Gastrocnemius medialis (tissue), 4 donors: Measurements from ENCODE around the gene SSBP3. TPM values are rescaled to one million over a fixed set of nuclear protein-coding genes. Genes with fewer than 3 reads are reported as not detected.

ENCODE experiments used
- ATAC-seq, 2 donors: fragments of 150-250 bp; one replicate each; pipeline ENCODE4 v1.9.1; 2016
- DNase-seq, 2 donors: peaks; one replicate each; pipeline ENCODE4 v3.0.0-alpha.2; 2019
- H3K27ac ChIP-seq, 4 donors: fragments of 200-600 bp; sonication (generic); 1 replicate in 1 of 4; 2 replicates in 3 of 4; pipeline ENCODE4 v1.5.1; 2016 to 2018; ENCODE audit warnings: mild to moderate bottlenecking in 2 of 4, moderate library complexity in 1 of 4
- H3K27me3 ChIP-seq, 3 donors: fragments of 200-600 bp; sonication (generic) in 2 of 3; 1 replicate in 1 of 3; 2 replicates in 2 of 3; pipeline versions ENCODE4 v1.5.1 to v1.6.0; 2016 to 2019; ENCODE audit warnings: mild to moderate bottlenecking in 1 of 3, moderate library complexity in 1 of 3
- H3K36me3 ChIP-seq, 2 donors: fragments of 200-600 bp; sonication (generic) in 1 of 2; one replicate each; pipeline ENCODE4 v1.5.1; 2017 to 2018
- H3K4me1 ChIP-seq, 2 donors: fragments of 200-600 bp; sonication (generic) in 1 of 2; one replicate each; pipeline ENCODE4 v1.5.1; 2016 to 2017; ENCODE audit warnings: mild to moderate bottlenecking in 2 of 2
- H3K4me3 ChIP-seq, 4 donors: fragments of 200-600 bp; sonication (generic) in 3 of 4; 1 replicate in 1 of 4; 2 replicates in 3 of 4; pipeline ENCODE4 v1.5.1; 2016 to 2019; ENCODE audit warnings: mild to moderate bottlenecking in 2 of 4
- H3K9me3 ChIP-seq, 3 donors: fragments of 200-600 bp; sonication (generic) in 2 of 3; 1 replicate in 1 of 3; 2 replicates in 2 of 3; pipeline ENCODE4 v1.5.1; 2016 to 2019
- CTCF ChIP-seq, 5 experiments: fragments of 450-650 bp in 3 of 5; fragments of 200-600 bp in 2 of 5; sonication (generic) in 2 of 5; IDR thresholded peaks in 4 of 5; conservative IDR thresholded peaks in 1 of 5; 1 replicate in 4 of 5; 2 replicates in 1 of 5; pipeline ENCODE4 v1.5.1; 2016 to 2019; ENCODE audit warnings: antibody characterized with exemption in 5 of 5, mild to moderate bottlenecking in 3 of 5, moderate library complexity in 3 of 5
- POLR2A ChIP-seq, 2 donors: fragments of 450-650 bp; IDR thresholded peaks; one replicate each; pipeline ENCODE4 v1.6.1; 2017; ENCODE audit warnings: antibody characterized with exemption in 2 of 2, mild to moderate bottlenecking in 2 of 2, moderate library complexity in 2 of 2
- in situ Hi-C, 4 donors: fragments of 200-750 bp; cut with MboI; loops; one replicate each; pipeline versions ENCODE4 v1.15.0 to v1.8.0; 2017; ENCODE audit warnings: low sequenced_read_pairs in 4 of 4
- intact Hi-C: fragments of 100-400 bp; cut with DNase I; formaldehyde crosslinking; loops from one replicate; pipeline ENCODE4 v1.15.1; 2023; ENCODE audit warnings: low total_unique reads
- total RNA-seq, 4 donors: library from RNA; depleted of rRNA; stranded (reverse); fragments of >200 nt; gene quantifications; one replicate each; pipeline versions ENCODE4 v1.1.0 to v1.2.3, GENCODE V29; 2016

Gene SSBP3
- total RNA-seq, 4 donors from 2014 or later = 3.6 to 21.0 (median 14.9) TPM

GRCh38 chr1:54337928-54338327 lies 68.3 kb downstream of the SSBP3 start:
- no peak for TF ChIP-seq CTCF (IDR thresholded peaks at IDR 0.05 in 4 of 5, conservative IDR thresholded peaks at IDR 0.05 in 1 of 5)
- TF ChIP-seq POLR2A (IDR thresholded peaks at IDR 0.05) = no peak
- ATAC-seq (no peak), DNase-seq (no peak)
- in situ Hi-C loops = no loop called here
- Histone ChIP-seq H3K36me3 (no peaks in the 10 kb centered on the region), H3K27ac (peak overlapping the region in 1 of 4 donors; percentile 85), H3K4me1 (peaks cover 93% of the 10 kb centered on the region in 2 donors), H3K4me3 (no peak overlapping the region), H3K27me3 (no peaks in the 10 kb centered on the region), H3K9me3 (no peaks in the 10 kb centered on the region)
- intact Hi-C loops = loop anchor here (5.0 kb wide), 1 partner anchor 66 kb away; no protein-coding TSS in a partner anchor

DNA sequence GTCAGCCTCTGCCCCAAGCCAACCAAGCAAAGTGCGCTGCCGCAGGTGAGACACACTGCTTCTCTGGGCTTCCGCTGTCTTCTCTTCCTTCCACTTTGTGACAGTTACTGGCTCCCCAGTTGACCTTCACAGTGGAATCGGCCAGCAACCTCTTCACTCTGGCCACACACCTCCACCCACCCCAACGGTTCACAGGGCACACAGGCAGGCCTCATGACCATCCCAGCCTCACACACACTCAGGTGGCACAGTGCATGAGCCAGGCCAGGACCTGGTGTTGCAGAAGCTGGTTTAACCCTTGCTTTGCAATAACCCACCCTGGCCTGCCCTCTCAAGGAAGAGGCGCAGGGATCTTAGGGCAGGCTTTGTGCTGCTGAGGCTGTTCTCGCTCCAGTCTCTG lies 69.2 kb downstream of the SSBP3 start:
- no peaks in the 10 kb centered on the region for H3K36me3 ChIP-seq
- ATAC-seq (no peak), DNase-seq (no peak)
- H3K4me1 ChIP-seq = peaks cover 93% of the 10 kb centered on the region in 2 donors
- intact Hi-C loops (loop anchor here (5.0 kb wide), 1 partner anchor 65 kb away; no protein-coding TSS in a partner anchor), in situ Hi-C loops (no loop called here)
- no peak overlapping the region for H3K4me3 ChIP-seq
- no peaks in the 10 kb centered on the region for H3K9me3 ChIP-seq
- H3K27ac ChIP-seq = peak overlapping the region; percentile 96 to 97 (median 96)
- TF ChIP-seq POLR2A (IDR thresholded peaks at IDR 0.05) = no peak
- TF ChIP-seq CTCF (IDR thresholded peaks at IDR 0.05 in 4 of 5, conservative IDR thresholded peaks at IDR 0.05 in 1 of 5) = no peak
- H3K27me3 ChIP-seq = no peaks in the 10 kb centered on the region

DNA sequence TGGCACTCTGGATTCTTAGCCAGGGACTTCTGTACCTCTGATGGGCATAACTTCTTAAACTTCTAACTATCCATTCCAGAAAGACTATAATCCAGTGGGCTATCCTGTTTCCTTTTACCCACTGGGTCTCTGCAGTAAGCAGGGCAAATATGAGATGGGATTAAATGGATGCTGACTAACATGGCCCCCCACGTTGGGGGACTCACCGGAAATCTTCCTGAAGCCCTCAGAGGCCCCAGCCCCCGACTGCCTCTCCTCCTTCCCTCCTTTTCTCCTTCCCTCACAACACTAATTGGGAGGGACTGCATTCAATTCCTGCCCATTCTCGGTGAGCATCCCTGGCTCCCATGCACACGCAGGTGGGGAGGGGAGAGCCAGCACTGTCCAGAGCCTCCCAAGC lies 70.1 kb downstream of the SSBP3 start:
- in situ Hi-C loops (no loop called here), intact Hi-C loops (loop anchor here (5.0 kb wide), 1 partner anchor 64 kb away; no protein-coding TSS in a partner anchor)
- no peak for TF ChIP-seq POLR2A (IDR thresholded peaks at IDR 0.05)
- no peak for TF ChIP-seq CTCF (IDR thresholded peaks at IDR 0.05 in 4 of 5, conservative IDR thresholded peaks at IDR 0.05 in 1 of 5)
- Histone ChIP-seq H3K36me3 (no peaks in the 10 kb centered on the region), H3K9me3 (no peaks in the 10 kb centered on the region), H3K27me3 (no peaks in the 10 kb centered on the region), H3K27ac (peak overlapping the region; percentile 96 to 97 (median 96)), H3K4me1 (peaks cover 93% of the 10 kb centered on the region in 2 donors), H3K4me3 (peak overlapping the region in 1 of 4 donors; percentile 34)
- ATAC-seq = no peak
- no peak for DNase-seq

DNA sequence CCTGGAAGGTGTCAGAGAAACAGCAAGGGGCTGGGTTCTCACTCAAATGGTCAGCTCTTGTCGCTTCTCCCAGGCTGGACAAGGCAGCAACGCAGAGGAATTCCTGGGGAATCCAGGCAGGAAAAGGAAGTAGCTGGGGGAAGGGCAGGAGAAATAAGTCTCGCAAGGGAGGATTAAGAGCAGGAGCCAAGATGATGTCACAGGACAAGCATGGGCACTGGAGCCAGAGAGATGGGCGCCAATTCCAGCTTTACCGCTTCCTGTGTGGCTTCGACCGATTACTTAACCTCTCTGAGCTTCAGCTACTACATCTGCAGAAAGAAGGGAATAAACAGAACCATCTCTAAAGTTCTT lies 70.5 kb downstream of the SSBP3 start:
- peak; percentile 55 to 66 for ATAC-seq
- Histone ChIP-seq H3K9me3 (no peaks in the 10 kb centered on the region), H3K4me3 (peak overlapping the region; percentile 27 to 39 (median 32)), H3K27ac (peak overlapping the region; percentile 96 to 97 (median 96)), H3K4me1 (peaks cover 93% of the 10 kb centered on the region in 2 donors), H3K36me3 (no peaks in the 10 kb centered on the region), H3K27me3 (no peaks in the 10 kb centered on the region)
- in situ Hi-C loops (no loop called here), intact Hi-C loops (loop anchor here (2.0 to 5.0 kb wide), 3 partner anchors 47 to 71 kb away; partner anchors contain the start of gene SSBP3)
- TF ChIP-seq POLR2A (IDR thresholded peaks at IDR 0.05) (no peak), CTCF (IDR thresholded peaks at IDR 0.05 in 4 of 5, conservative IDR thresholded peaks at IDR 0.05 in 1 of 5) (no peak)
- DNase-seq = peak; percentile 68 to 77
